Activated T-cell treated with anti-CD3 and anti-CD28 coated beads, Interleukin-2, amount 50 U/mL, for 48 hours (primary cell): ENCODE data around the gene STAMBPL1.
"Not testable (repeated sequence)": the region's sequence is repeated elsewhere in the genome, so short reads cannot be mapped to it uniquely, and the experiment has no call there.

Experiments
- DNase-seq, 2 experiments: peaks; one replicate each; pipeline ENCODE4 v3.0.0-alpha.2; 2020

STAMBPL1 gene

GRCh38 chr10:88858491-88858890 lies 21.6 kb upstream of the STAMBPL1 start:
- no peak for DNase-seq

GRCh38 chr10:88861036-88861435 lies 19.0 kb upstream of the STAMBPL1 start:
- DNase-seq = no peak

GRCh38 chr10:88865281-88865876 lies 14.7 kb upstream of the STAMBPL1 start:
- DNase-seq = no peak

- no peak for DNase-seq
Observed at GRCh38 chr10:88866454-88866853, 13.6 kb upstream of the STAMBPL1 start.

GRCh38 chr10:88870089-88870488 lies 10.0 kb upstream of the STAMBPL1 start:
- no peak for DNase-seq

- no peak for DNase-seq
Observed at GRCh38 chr10:88873757-88874156, 6.3 kb upstream of the STAMBPL1 start.

GRCh38 chr10:88874281-88874680 lies 5.8 kb upstream of the STAMBPL1 start:
- DNase-seq = no peak

- no peak for DNase-seq
Observed at GRCh38 chr10:88875081-88875480, 5.0 kb upstream of the STAMBPL1 start.

- DNase-seq = no peak
Observed at GRCh38 chr10:88877298-88877697, 2.7 kb upstream of the STAMBPL1 start.

- peak; percentile 85 to 87 for DNase-seq
Observed at GRCh38 chr10:88880282-88881076, 434 bp downstream of the STAMBPL1 start.

- no peak for DNase-seq
Observed at GRCh38 chr10:88881320-88881719, 1.3 kb downstream of the STAMBPL1 start.

- DNase-seq = no peak
Observed at GRCh38 chr10:88881922-88882645, 2.0 kb downstream of the STAMBPL1 start.

GRCh38 chr10:88882646-88883447 lies 2.8 kb downstream of the STAMBPL1 start:
- DNase-seq = not testable (repeated sequence)

- no peak for DNase-seq
Observed at GRCh38 chr10:88883448-88883809, 3.4 kb downstream of the STAMBPL1 start.

- DNase-seq = no peak
Observed at GRCh38 chr10:88886557-88886956, 6.5 kb downstream of the STAMBPL1 start.

GRCh38 chr10:88888810-88889445 lies 8.9 kb downstream of the STAMBPL1 start:
- DNase-seq = no peak

- DNase-seq = no peak
Observed at GRCh38 chr10:88889559-88890337, 9.7 kb downstream of the STAMBPL1 start.

GRCh38 chr10:88890681-88891381 lies 10.8 kb downstream of the STAMBPL1 start:
- no peak for DNase-seq

GRCh38 chr10:88892222-88892967 lies 12.3 kb downstream of the STAMBPL1 start:
- DNase-seq = no peak

- DNase-seq = no peak
Observed at GRCh38 chr10:88893611-88894010, 13.6 kb downstream of the STAMBPL1 start.
